Psoas muscle (tissue), 8 donors: Measurements from ENCODE around the gene NDFIP1. TPM values are rescaled to one million over a fixed set of nuclear protein-coding genes. Genes with fewer than 3 reads are reported as not detected.

Source experiments
- ATAC-seq, 4 donors: fragments of 200-7000 bp; cut with Tn5 transposase; one replicate each; pipeline ENCODE4 v1.9.1; 2020; ENCODE audit warnings: moderate library complexity in 3 of 4, mild to moderate bottlenecking in 2 of 4
- DNase-seq, 2 donors: peaks; one replicate each; pipeline ENCODE4 v3.0.0-alpha.2; 2020
- H3K27ac ChIP-seq: fragments of 200-600 bp; one replicate; pipeline ENCODE4 v1.8.0; 2022
- H3K27me3 ChIP-seq, 3 donors: fragments of 200-600 bp in 1 of 3; one replicate each; pipeline versions ENCODE4 v1.6.1 to v1.8.0; 2013 to 2022; ENCODE audit warnings: low read length in 2 of 3, mild to moderate bottlenecking in 2 of 3, moderate library complexity in 1 of 3; ENCODE audit not compliant: insufficient read depth in 3 of 3
- H3K36me3 ChIP-seq, 2 donors: fragments of 200-600 bp in 1 of 2; one replicate each; pipeline versions ENCODE4 v1.6.1 to v1.8.0; 2013 to 2022; ENCODE audit warnings: low read depth in 1 of 2, mild to moderate bottlenecking in 1 of 2, moderate library complexity in 1 of 2; ENCODE audit not compliant: insufficient read depth in 1 of 2
- H3K4me1 ChIP-seq: fragments of 200-600 bp; one replicate; pipeline ENCODE4 v1.8.0; 2022
- H3K4me3 ChIP-seq: fragments of 200-600 bp; one replicate; pipeline ENCODE4 v1.8.0; 2022; ENCODE audit warnings: mild to moderate bottlenecking
- H3K9me3 ChIP-seq: fragments of 200-600 bp; one replicate; pipeline ENCODE4 v1.8.0; 2022
- CTCF ChIP-seq: fragments of 200-600 bp; IDR thresholded peaks from one replicate; pipeline ENCODE4 v1.8.0; 2022; ENCODE audit warnings: antibody characterized with exemption
- WGBS, 3 donors: extraction: QIAGEN DNeasy Blood & Tissue Kit; methylation state at CpG; one replicate each; pipeline versions ENCODE4 v1.1.6 to v1.1.7; 2013; 5-methylcytosine and 5-hydroxymethylcytosine counted together
- intact Hi-C, 2 donors: fragments of 100-400 bp; cut with DNase I; formaldehyde crosslinking; loops; one replicate each; pipeline versions ENCODE4 v1.11.0 to v1.14.2; 2022
- polyA plus RNA-seq, 3 donors: library from polyadenylated mRNA; stranded (reverse); fragments of 200-250 nt; gene quantifications; one replicate each; pipeline ENCODE4 v1.2.3, GENCODE V29; 2013
- total RNA-seq, 4 donors: library from RNA; stranded (reverse); fragmentation: NEBNext Ultra II Directional in 2 of 4; extraction: Animal tissue kit (Norgen Biotek cat#: 25700) in 2 of 4; gene quantifications; one replicate each; pipeline versions ENCODE4 v1.2.1 to v1.2.4, GENCODE V29; 2021 to 2023
- donor health status: healthy with polysubstance abuse.
- donor health status: DM: no; HTN: no; CAD: no; lungs with moderate emphysema.
- donor health status: Bipolar disorder and iron deficiency.
- donor health status: healthy.
- donor health status: DM: yes; HTN: yes; CAD: no.
- donor health status: DM: no; HTN: no; CAD: no.
- donor health status: DM: no; HTN: no; CAD: no.
- donor health status: DM: yes; HTN: yes; CAD: no.

NDFIP1 gene
- total and polyA plus RNA-seq, 7 donors, result 22.9 to 34.2 (median 31.6) TPM

DNA sequence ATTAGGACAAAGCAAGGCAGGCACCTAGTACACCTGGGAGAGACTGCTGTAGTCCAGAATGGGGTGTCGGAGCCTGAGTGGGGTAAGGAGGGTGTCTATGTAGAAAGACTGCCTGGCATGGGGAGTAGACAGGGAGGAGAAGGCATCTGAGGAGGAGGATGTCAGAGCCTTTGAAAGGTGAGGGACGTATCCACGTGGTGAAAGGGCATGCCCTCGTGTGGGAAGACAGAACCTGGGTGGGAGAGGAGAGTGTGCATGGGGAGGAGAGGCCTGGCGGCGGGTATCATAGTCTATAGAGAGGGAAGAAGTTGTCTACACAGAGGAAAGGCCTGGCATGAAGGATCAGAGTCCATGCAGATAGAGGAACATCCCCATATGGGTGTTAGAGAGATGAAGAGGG lies 91.8 kb downstream of the NDFIP1 start:
- Histone ChIP-seq H3K27me3 (no peaks in the 10 kb centered on the region), H3K4me1 (no peaks in the 10 kb centered on the region), H3K36me3 (no peaks in the 10 kb centered on the region), H3K9me3 (no peaks in the 10 kb centered on the region), H3K4me3 (no peak overlapping the region), H3K27ac (no peak overlapping the region)
- intact Hi-C loops, result no loop called here
- WGBS, 3 donors, result 54 to 58% (median 56%) methylated on average over 6 of the region's 6 CpGs
- ATAC-seq (no peak), DNase-seq (no peak)
- TF ChIP-seq CTCF, result no peak

GRCh38 chr5:142201471-142201887 lies 92.9 kb downstream of the NDFIP1 start:
- Histone ChIP-seq H3K36me3 (no peaks in the 10 kb centered on the region), H3K27ac (no peak overlapping the region), H3K4me1 (no peaks in the 10 kb centered on the region), H3K4me3 (no peak overlapping the region), H3K9me3 (no peaks in the 10 kb centered on the region), H3K27me3 (no peaks in the 10 kb centered on the region)
- DNase-seq (no peak), ATAC-seq (no peak)
- 87 to 95% (median 88%) methylated on average over 3 of the region's 3 CpGs for WGBS, 3 donors
- no peak for TF ChIP-seq CTCF
- intact Hi-C loops, result no loop called here

DNA sequence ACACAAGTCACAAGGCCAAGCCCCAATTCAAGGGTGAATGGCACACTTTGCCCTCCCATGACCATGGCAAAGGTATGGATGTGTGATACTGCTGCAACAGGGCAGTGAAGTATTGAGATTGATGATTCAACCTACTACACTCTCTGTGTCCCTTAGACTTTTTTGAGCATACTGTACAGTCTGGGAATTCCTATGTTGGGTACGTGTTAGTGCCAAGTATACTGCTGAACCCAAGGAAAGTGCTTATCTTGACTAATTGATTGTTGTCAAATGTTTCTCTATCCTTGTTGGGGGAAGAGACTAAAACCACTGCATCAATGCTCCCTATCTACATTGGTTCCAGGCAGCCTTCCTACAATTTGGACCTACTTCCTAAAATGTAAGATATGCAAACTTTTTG lies 93.7 kb downstream of the NDFIP1 start:
- Histone ChIP-seq H3K4me3 (no peak overlapping the region), H3K4me1 (no peaks in the 10 kb centered on the region), H3K36me3 (no peaks in the 10 kb centered on the region), H3K9me3 (no peaks in the 10 kb centered on the region), H3K27ac (no peak overlapping the region), H3K27me3 (no peaks in the 10 kb centered on the region)
- no peak for DNase-seq
- TF ChIP-seq CTCF, result no peak
- intact Hi-C loops, result no loop called here
- ATAC-seq, result no peak
- WGBS, 3 donors, result 63 to 97% (median 75%) methylated on average over 1 of the region's 1 CpG

Other genes with a start within 250 kb of the NDFIP1 start
- gene PCDH1, start 230.4 kb upstream of the NDFIP1 start, total RNA-seq, result 10 to 100 TPM; 10.1 to 17.4 (median 13.7) TPM
- gene PCDH1, start 230.4 kb upstream of the NDFIP1 start, polyA plus RNA-seq, result 1 to 10 TPM; 4.2 to 8.8 (median 5.1) TPM
- 10 to 100 TPM; 40.5 to 65.5 (median 53.3) TPM for gene DELE1, start 184.9 kb upstream of the NDFIP1 start, total RNA-seq
- 10 to 100 TPM; 23.1 to 38.2 (median 35.7) TPM for gene DELE1, start 184.9 kb upstream of the NDFIP1 start, polyA plus RNA-seq
- 1 to 10 TPM; 2.7 to 6.0 (median 3.4) TPM for gene PCDH12, start 150.6 kb upstream of the NDFIP1 start, total RNA-seq
- gene PCDH12, start 150.6 kb upstream of the NDFIP1 start, polyA plus RNA-seq, result 1 to 10 TPM; 1.4 to 1.6 (median 1.5) TPM
- gene RNF14, start 139.7 kb upstream of the NDFIP1 start, total RNA-seq, result 10 to 100 TPM; 54.1 to 89.6 (median 71.8) TPM
- gene RNF14, start 139.7 kb upstream of the NDFIP1 start, polyA plus RNA-seq, result 100 to 1,000 TPM in 1 of 3 donors, 10 to 100 TPM in 2; 44.1 to 137 (median 77.9) TPM
- gene GNPDA1, start 95.8 kb upstream of the NDFIP1 start, total RNA-seq, result 10 to 100 TPM; 20.8 to 29.5 (median 25.7) TPM
- 10 to 100 TPM; 18.7 to 36.8 (median 30.2) TPM for gene GNPDA1, start 95.8 kb upstream of the NDFIP1 start, polyA plus RNA-seq
- gene SPRY4, start 216.2 kb downstream of the NDFIP1 start, total RNA-seq, result 1 to 10 TPM; 5.3 to 6.3 (median 5.9) TPM
- gene SPRY4, start 216.2 kb downstream of the NDFIP1 start, polyA plus RNA-seq, result 1 to 10 TPM; 1.0 to 8.0 (median 2.4) TPM